CD8-positive, alpha-beta memory T cell (primary cell): ENCODE results near the gene RHPN2. TPM values are rescaled to one million over a fixed set of nuclear protein-coding genes. Genes with fewer than 3 reads are reported as not detected.
"Not testable (repeated sequence)": the region's sequence is repeated elsewhere in the genome, so short reads cannot be mapped to it uniquely, and the experiment has no call there.

Source experiments
- CTCF ChIA-PET: fragments of 350-600 bp; sonication (Branson Sonifier 250); formaldehyde crosslinking; loops from one replicate; lab custom pipeline; 2021; ENCODE audit warnings: antibody characterized with exemption; lab: Charles Lee
- POLR2A ChIA-PET: fragments of 350-600 bp; sonication (Branson Sonifier 250); formaldehyde crosslinking; loops from one replicate; lab custom pipeline; 2021; ENCODE audit warnings: antibody characterized with exemption; lab: Charles Lee
- DNase-seq, 5 donors: peaks; one replicate each; pipeline versions ENCODE4 v3.0.0 to v3.0.0-alpha.2; 2020 to 2022; ENCODE audit warnings: mixed read lengths in 1 of 5
- H3K27ac ChIP-seq: one replicate; pipeline ENCODE4 v1.7.0; 2013; ENCODE audit warnings: low read depth, mild to moderate bottlenecking, low read length, moderate library complexity
- H3K27me3 ChIP-seq: 2 replicates; pipeline ENCODE4 v1.7.0; 2013; ENCODE audit warnings: low read length, mild to moderate bottlenecking; ENCODE audit not compliant: insufficient read depth, poor library complexity, severe bottlenecking
- H3K36me3 ChIP-seq: 2 replicates; pipeline ENCODE4 v1.7.0; 2013; ENCODE audit warnings: mild to moderate bottlenecking, low read length, moderate library complexity; ENCODE audit not compliant: insufficient read depth
- H3K4me1 ChIP-seq: 2 replicates; pipeline ENCODE4 v1.7.0; 2013; ENCODE audit warnings: mild to moderate bottlenecking, low read length, moderate library complexity; ENCODE audit not compliant: insufficient read depth
- H3K4me3 ChIP-seq: 2 replicates; pipeline ENCODE4 v1.7.0; 2013; ENCODE audit warnings: mild to moderate bottlenecking, low read length
- H3K9me3 ChIP-seq: 2 replicates; pipeline ENCODE4 v1.7.0; 2013; ENCODE audit warnings: mild to moderate bottlenecking, low read length
- H3K27ac Mint-ChIP-seq, 8 donors: one replicate each; pipeline ENCODE4 v1.8.0; 2020 to 2021; ENCODE audit warnings: mixed read lengths in 8 of 8, mild to moderate bottlenecking in 6 of 8, inconsistent platforms in 3 of 8, moderate library complexity in 3 of 8
- H3K27me3 Mint-ChIP-seq, 2 donors: one replicate each; pipeline ENCODE4 v1.8.0; 2020 to 2021; ENCODE audit warnings: mixed read lengths in 2 of 2, mild to moderate bottlenecking in 1 of 2, moderate library complexity in 1 of 2
- H3K36me3 Mint-ChIP-seq, 3 donors: one replicate each; pipeline ENCODE4 v1.8.0; 2020 to 2021; ENCODE audit warnings: mixed read lengths in 3 of 3, inconsistent platforms in 1 of 3, mild to moderate bottlenecking in 1 of 3
- H3K4me1 Mint-ChIP-seq, 3 donors: one replicate each; pipeline ENCODE4 v1.8.0; 2020 to 2021; ENCODE audit warnings: mixed read lengths in 3 of 3, inconsistent platforms in 1 of 3, mild to moderate bottlenecking in 1 of 3
- H3K4me3 Mint-ChIP-seq, 7 donors: one replicate each; pipeline ENCODE4 v1.8.0; 2020 to 2021; ENCODE audit warnings: mixed read lengths in 7 of 7, mild to moderate bottlenecking in 6 of 7, moderate library complexity in 4 of 7, inconsistent platforms in 2 of 7
- H3K9me3 Mint-ChIP-seq, 5 donors: one replicate each; pipeline ENCODE4 v1.8.0; 2020 to 2022; ENCODE audit warnings: mixed read lengths in 5 of 5, mild to moderate bottlenecking in 3 of 5, moderate library complexity in 2 of 5, inconsistent platforms in 1 of 5
- polyA plus RNA-seq: library from polyadenylated mRNA; unstranded; fragments of 300-500 nt; fragmentation: Illumina TruSeq; gene quantifications from one replicate; pipeline ENCODE4 v1.2.3, GENCODE V29; 2021
- total RNA-seq, 2 experiments: library from RNA; stranded (reverse); gene quantifications; one replicate each; pipeline ENCODE4 v1.2.3, GENCODE V29; 2021

The RHPN2 gene
- total and polyA plus RNA-seq, 3 experiments from 2014 or later = 0.32 to 2.0 (median 1.1) TPM

DNA sequence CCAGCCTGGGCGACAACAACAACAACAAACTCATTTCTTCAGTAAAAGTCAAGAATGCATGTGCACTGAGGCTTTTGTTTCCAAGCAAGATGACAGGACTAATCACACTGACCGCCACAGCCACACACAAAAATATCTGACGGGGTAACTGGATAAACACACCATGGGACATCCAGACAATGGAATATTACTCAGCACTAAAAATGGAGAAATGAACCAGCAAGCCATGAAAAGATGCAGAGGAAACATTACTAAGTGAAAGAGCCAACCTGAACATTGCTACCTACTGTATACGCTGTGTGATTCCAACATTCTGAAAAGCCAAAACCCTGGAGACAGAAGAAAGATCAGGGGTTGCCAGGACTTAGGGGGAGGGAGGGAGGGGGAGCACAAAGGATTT, 56.0 kb downstream of the RHPN2 start:
- Histone ChIP-seq H3K36me3 (no peaks in the 10 kb centered on the region), H3K4me3 (no peak overlapping the region), H3K9me3 (no peaks in the 10 kb centered on the region), H3K27ac (no peak overlapping the region), H3K4me1 (no peaks in the 10 kb centered on the region), H3K27me3 (no peaks in the 10 kb centered on the region)
- Mint-ChIP-seq H3K27ac (no peak overlapping the region), H3K4me3 (no peak overlapping the region), H3K36me3 (no peaks in the 10 kb centered on the region), H3K4me1 (no peaks in the 10 kb centered on the region), H3K27me3 (peaks cover 0 to 4% of the 10 kb centered on the region in 2 donors), H3K9me3 (no peaks in the 10 kb centered on the region)
- CTCF ChIA-PET = no interaction called here
- no peak for DNase-seq
- POLR2A ChIA-PET = no interaction called here

DNA sequence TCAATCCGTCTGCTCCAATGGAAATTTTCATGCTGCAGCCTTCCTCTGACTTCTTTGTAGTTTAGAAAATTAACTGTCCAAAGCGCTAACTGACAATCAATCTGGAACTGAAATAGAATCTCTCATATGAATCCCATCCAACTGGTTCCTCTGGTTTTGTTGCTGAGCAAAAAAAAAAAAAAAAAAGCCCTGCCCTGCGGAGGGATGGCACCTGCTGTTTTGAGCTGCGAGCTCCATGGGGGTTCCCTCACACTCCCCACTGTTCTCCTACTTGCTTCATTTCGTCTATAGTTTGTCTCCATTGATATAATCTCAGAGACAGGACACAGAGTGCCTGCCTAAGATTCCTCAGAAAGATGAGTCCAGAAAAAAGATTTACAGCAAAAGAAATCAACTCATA, 59.2 kb downstream of the RHPN2 start:
- Histone ChIP-seq H3K27ac (no peak overlapping the region), H3K4me3 (no peak overlapping the region), H3K36me3 (no peaks in the 10 kb centered on the region), H3K27me3 (no peaks in the 10 kb centered on the region), H3K4me1 (peaks cover 7% of the 10 kb centered on the region), H3K9me3 (no peaks in the 10 kb centered on the region)
- H3K9me3 Mint-ChIP-seq = no peaks in the 10 kb centered on the region
- peaks cover 4 to 6% (median 5%) of the 10 kb centered on the region in 3 donors for H3K4me1 Mint-ChIP-seq
- H3K27me3 Mint-ChIP-seq = peaks cover 0 to 4% of the 10 kb centered on the region in 2 donors
- DNase-seq = no peak
- no peaks in the 10 kb centered on the region for H3K36me3 Mint-ChIP-seq
- no peak overlapping the region for H3K4me3 Mint-ChIP-seq
- H3K27ac Mint-ChIP-seq = no peak overlapping the region
- ChIA-PET POLR2A (no interaction called here), CTCF (no interaction called here)

DNA sequence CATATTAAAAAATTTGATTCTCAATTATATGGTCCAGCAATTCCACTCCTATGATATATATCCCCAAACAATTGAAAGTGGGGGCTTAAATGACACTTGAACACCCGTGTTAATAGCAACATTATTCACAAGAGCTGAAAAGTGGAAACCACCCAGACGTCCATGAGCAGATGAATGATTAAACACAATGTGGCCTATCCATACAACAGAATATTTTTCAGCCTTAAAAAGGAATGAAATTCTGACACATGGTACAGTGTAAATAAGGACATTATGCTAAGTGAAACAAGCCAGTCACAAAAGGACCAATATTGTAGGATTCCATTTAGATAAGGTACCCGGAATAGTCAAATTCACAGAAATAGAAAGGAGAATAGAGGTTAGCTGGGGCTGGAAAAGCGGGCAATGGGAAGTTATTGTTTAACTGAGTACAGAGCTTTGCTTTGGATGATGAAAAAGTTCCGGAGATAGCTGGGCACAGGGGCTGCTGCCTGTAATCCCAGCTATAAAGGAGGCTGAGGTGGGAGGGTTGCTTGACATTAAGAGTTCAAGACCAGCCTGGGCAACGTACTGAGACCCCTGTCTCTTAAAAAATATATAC, 61.2 kb downstream of the RHPN2 start:
- H3K4me1 Mint-ChIP-seq, H3K4me1 ChIP-seq, H3K36me3 Mint-ChIP-seq, H3K4me3 ChIP-seq, CTCF ChIA-PET, H3K27me3 ChIP-seq, H3K4me3 Mint-ChIP-seq, DNase-seq, H3K9me3 ChIP-seq, POLR2A ChIA-PET, H3K36me3 ChIP-seq, H3K27ac Mint-ChIP-seq, H3K9me3 Mint-ChIP-seq, H3K27me3 Mint-ChIP-seq, H3K27ac ChIP-seq: not testable (repeated sequence)

DNA sequence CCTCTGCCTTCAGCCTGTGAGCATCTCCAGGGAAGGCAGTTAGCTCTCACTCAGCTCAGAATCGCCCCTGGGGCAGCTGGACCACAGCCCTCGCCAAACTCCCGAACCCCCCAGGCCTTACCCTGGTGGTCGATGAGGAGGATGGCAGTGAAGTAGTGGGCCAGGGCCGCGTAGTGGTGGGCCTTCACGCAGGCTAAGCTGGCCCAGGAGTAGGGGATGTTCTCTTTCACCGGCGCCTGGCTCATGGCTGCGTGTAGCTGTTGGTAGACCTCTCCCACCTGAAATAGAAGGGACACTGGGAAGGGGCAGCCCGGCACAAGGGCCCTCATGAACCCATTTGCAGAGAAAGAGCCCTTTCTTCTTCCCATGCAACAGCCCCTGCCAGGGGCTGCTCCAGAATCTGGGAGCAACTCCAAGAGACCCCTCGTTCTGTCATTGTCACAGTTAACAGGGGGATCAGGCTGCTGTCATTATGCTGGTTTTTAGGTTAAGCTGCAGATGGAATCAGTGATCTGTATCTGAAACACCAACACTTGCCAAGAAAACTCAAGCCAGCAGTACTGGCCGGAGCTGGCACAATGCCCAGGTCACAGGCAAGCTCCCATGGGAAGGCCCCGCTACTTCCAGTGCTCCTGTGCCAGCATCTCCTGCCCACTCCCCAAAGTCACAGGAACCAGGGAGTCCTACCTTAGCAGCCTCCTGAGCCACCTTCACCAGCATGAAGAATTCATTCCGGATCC, 62.4 kb downstream of the RHPN2 start:
- CTCF ChIA-PET, H3K9me3 ChIP-seq, H3K36me3 Mint-ChIP-seq, H3K4me1 ChIP-seq, H3K4me3 ChIP-seq, H3K9me3 Mint-ChIP-seq, POLR2A ChIA-PET, H3K27me3 Mint-ChIP-seq, H3K27ac ChIP-seq, H3K36me3 ChIP-seq, H3K27ac Mint-ChIP-seq, H3K27me3 ChIP-seq, DNase-seq: not testable (repeated sequence)
- peak overlapping the region in 1 of 7 donors; percentile 18 for H3K4me3 Mint-ChIP-seq
- peaks cover 7 to 15% (median 9%) of the 10 kb centered on the region in 3 donors for H3K4me1 Mint-ChIP-seq

DNA sequence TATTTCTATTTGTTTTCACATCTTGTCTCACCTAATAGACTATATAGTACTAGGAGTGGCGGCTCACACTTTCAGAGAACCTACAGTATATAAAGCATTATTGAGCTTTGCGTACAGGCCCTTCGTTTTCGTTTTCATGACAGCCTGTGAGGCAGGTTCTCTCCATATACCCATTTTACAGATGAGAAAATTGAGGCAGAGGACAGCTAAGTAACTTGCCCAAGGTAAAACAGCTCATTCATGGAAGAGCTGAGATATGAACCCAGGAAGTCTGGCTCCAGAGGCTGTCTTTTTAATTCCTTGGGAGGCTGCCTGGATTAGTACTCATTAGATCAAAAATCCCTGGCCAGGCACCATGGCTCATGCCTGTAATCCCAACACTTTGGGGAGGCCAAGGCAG, 63.8 kb downstream of the RHPN2 start:
- no peaks in the 10 kb centered on the region for H3K27me3 ChIP-seq
- H3K4me1 ChIP-seq = peaks cover 9% of the 10 kb centered on the region
- peak overlapping the region in 2 of 7 donors; percentile 27 to 46 for H3K4me3 Mint-ChIP-seq
- peak overlapping the region in 1 of 8 donors; percentile 84 for H3K27ac Mint-ChIP-seq
- DNase-seq = no peak
- H3K27ac ChIP-seq = no peak overlapping the region
- ChIA-PET POLR2A (no interaction called here), CTCF (no interaction called here)
- H3K27me3 Mint-ChIP-seq = peaks cover 0 to 6% of the 10 kb centered on the region in 2 donors
- no peaks in the 10 kb centered on the region for H3K9me3 ChIP-seq
- H3K36me3 ChIP-seq = no peaks in the 10 kb centered on the region
- no peaks in the 10 kb centered on the region for H3K36me3 Mint-ChIP-seq
- H3K9me3 Mint-ChIP-seq = no peaks in the 10 kb centered on the region
- H3K4me1 Mint-ChIP-seq = peaks cover 7 to 15% (median 9%) of the 10 kb centered on the region in 3 donors
- H3K4me3 ChIP-seq = no peak overlapping the region

DNA sequence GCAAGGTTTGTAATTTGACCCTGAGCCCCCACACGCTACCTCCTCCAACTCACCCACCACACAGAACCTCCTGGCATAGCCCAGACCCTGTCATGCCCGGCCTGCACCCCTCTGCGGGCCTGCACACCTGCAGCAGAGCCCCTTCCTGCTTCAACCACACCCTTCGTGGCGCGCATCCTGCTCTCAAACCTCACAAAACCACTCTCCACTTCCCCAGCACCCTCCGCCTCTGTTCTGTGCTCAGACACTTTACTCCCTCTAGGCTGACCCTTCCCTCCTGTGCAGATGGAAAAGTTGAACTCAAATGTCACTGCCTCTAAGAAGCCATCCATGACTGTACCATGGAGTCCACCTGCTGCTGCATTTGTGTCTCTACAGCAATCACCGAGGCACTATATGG, 64.2 kb downstream of the RHPN2 start:
- Mint-ChIP-seq H3K4me3 (peak overlapping the region in 5 of 7 donors; percentile 13 to 60 (median 46)), H3K9me3 (no peaks in the 10 kb centered on the region), H3K36me3 (no peaks in the 10 kb centered on the region), H3K27ac (peak overlapping the region in 3 of 8 donors; percentile 24 to 84 (median 76)), H3K4me1 (peaks cover 7 to 15% (median 9%) of the 10 kb centered on the region in 3 donors), H3K27me3 (peaks cover 0 to 4% of the 10 kb centered on the region in 2 donors)
- H3K4me1 ChIP-seq = peaks cover 9% of the 10 kb centered on the region
- no peak overlapping the region for H3K27ac ChIP-seq
- H3K27me3 ChIP-seq = no peaks in the 10 kb centered on the region
- ChIA-PET CTCF (no interaction called here), POLR2A (no interaction called here)
- H3K9me3 ChIP-seq = no peaks in the 10 kb centered on the region
- no peaks in the 10 kb centered on the region for H3K36me3 ChIP-seq
- H3K4me3 ChIP-seq = no peak overlapping the region
- no peak for DNase-seq

DNA sequence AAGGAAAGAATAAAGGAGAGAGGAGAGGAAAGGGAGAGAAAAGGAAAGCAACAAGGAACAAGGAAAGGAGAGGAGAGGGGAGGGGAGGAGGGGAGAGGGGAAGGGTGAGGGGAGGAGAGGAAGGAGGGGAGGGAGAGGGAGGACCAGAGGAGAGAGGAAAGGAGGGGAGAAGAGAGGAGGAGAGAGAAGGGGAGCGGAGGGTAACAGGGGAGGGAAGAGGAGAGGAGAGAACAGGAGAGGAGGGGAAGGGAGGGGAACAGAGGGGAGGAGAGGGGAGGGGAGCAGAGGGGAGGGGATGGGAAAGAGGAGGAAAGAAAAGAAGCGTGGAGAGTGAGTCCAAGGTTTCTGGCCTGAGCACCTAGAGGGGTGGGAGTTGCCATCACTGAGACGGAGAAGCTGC, 66.0 kb downstream of the RHPN2 start:
- no peak for DNase-seq
- H3K27me3 Mint-ChIP-seq = peaks cover 0 to 2% of the 10 kb centered on the region in 2 donors
- H3K9me3 Mint-ChIP-seq = no peaks in the 10 kb centered on the region
- no peaks in the 10 kb centered on the region for H3K9me3 ChIP-seq
- H3K36me3 Mint-ChIP-seq = no peaks in the 10 kb centered on the region
- peaks cover 7 to 15% (median 9%) of the 10 kb centered on the region in 3 donors for H3K4me1 Mint-ChIP-seq
- no peak overlapping the region for H3K4me3 ChIP-seq
- H3K27ac Mint-ChIP-seq = no peak overlapping the region
- H3K4me1 ChIP-seq = peaks cover 9% of the 10 kb centered on the region
- H3K27me3 ChIP-seq = no peaks in the 10 kb centered on the region
- POLR2A ChIA-PET = no interaction called here
- H3K27ac ChIP-seq = no peak overlapping the region
- no peaks in the 10 kb centered on the region for H3K36me3 ChIP-seq
- H3K4me3 Mint-ChIP-seq = no peak overlapping the region
- CTCF ChIA-PET = no interaction called here

DNA sequence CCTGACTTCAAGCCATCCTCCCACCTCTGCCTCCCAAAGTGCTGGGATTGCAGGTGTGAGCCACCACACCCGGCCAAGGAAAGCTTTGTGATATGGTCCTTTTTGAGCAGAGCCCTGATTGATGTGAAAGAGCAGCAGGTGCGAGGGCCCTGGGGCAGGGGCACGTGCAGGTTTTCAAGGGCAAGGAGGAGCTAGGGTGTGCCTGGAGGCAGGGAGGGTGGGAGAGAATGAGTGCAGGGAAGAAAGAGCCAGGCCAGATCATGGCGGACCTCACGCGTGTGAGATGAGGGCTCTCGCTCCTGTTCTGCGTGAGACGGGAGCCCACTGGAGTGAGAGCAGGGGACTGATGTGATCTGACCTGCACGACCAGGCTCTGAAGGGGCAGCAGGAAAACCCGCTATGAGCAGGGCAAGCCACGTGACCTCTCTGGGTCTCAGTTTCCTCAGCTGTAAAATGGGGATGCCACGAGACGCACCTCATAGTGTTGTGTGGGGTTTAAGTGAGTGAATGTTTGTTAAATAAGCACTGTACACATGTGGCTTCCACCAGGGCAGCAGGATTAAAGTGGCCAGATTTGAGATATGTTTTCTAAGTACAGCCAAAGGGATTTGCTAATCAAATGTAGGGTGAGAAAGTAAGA, 66.9 kb downstream of the RHPN2 start:
- ChIA-PET POLR2A (no interaction called here), CTCF (no interaction called here)
- Histone ChIP-seq H3K27ac (no peak overlapping the region), H3K36me3 (no peaks in the 10 kb centered on the region), H3K4me3 (no peak overlapping the region), H3K4me1 (peaks cover 9% of the 10 kb centered on the region), H3K9me3 (no peaks in the 10 kb centered on the region), H3K27me3 (no peaks in the 10 kb centered on the region)
- no peak for DNase-seq
- H3K4me3 Mint-ChIP-seq = no peak overlapping the region
- H3K4me1 Mint-ChIP-seq = peaks cover 7 to 15% (median 9%) of the 10 kb centered on the region in 3 donors
- H3K27ac Mint-ChIP-seq = peak overlapping the region in 2 of 8 donors; percentile 12 to 29
- H3K36me3 Mint-ChIP-seq = no peaks in the 10 kb centered on the region
- no peaks in the 10 kb centered on the region for H3K9me3 Mint-ChIP-seq
- peaks cover 0 to 2% of the 10 kb centered on the region in 2 donors for H3K27me3 Mint-ChIP-seq
